Measurements from ENCODE around the gene CSGALNACT2. TPM values are rescaled to one million over a fixed set of nuclear protein-coding genes. Genes with fewer than 3 reads are reported as not detected.

CSGALNACT2 gene
- total and polyA plus RNA-seq, 4 experiments from 2014 or later, result 21.1 to 48.2 (median 34.4) TPM

GRCh38 chr10:43113201-43114087 is 24.8 kb upstream of the CSGALNACT2 start:
- DNase-seq, result no peak
- Mint-ChIP-seq H3K36me3 (no peaks in the 10 kb centered on the region), H3K9me3 (no peaks in the 10 kb centered on the region), H3K4me1 (peaks cover 0 to 1% (median 0%) of the 10 kb centered on the region in 4 donors), H3K27ac (no peak overlapping the region), H3K4me3 (no peak overlapping the region), H3K27me3 (no peaks in the 10 kb centered on the region)
- H3K9me3 ChIP-seq (ENCODE audit: control insufficient read depth in 1 of 2, low read length in 2 of 2), result no peaks in the 10 kb centered on the region
- POLR2A ChIA-PET (ENCODE audit: partially characterized antibody), result no interaction called here
- CTCF ChIA-PET (ENCODE audit: partially characterized antibody), result no interaction called here
- no peak overlapping the region for H3K4me3 ChIP-seq (ENCODE audit: low read length in 2 of 2)
- intact Hi-C loops (cut with micrococcal nuclease), result no loop called here
- H3K36me3 ChIP-seq (ENCODE audit: insufficient read depth, low read length), result no peaks in the 10 kb centered on the region
- no peaks in the 10 kb centered on the region for H3K27me3 ChIP-seq (ENCODE audit: insufficient read depth, low read length)
- no peak overlapping the region for H3K27ac ChIP-seq (ENCODE audit: low read depth, low read length)
- H3K4me1 ChIP-seq (ENCODE audit: insufficient read depth, low read length), result no peaks in the 10 kb centered on the region

DNA sequence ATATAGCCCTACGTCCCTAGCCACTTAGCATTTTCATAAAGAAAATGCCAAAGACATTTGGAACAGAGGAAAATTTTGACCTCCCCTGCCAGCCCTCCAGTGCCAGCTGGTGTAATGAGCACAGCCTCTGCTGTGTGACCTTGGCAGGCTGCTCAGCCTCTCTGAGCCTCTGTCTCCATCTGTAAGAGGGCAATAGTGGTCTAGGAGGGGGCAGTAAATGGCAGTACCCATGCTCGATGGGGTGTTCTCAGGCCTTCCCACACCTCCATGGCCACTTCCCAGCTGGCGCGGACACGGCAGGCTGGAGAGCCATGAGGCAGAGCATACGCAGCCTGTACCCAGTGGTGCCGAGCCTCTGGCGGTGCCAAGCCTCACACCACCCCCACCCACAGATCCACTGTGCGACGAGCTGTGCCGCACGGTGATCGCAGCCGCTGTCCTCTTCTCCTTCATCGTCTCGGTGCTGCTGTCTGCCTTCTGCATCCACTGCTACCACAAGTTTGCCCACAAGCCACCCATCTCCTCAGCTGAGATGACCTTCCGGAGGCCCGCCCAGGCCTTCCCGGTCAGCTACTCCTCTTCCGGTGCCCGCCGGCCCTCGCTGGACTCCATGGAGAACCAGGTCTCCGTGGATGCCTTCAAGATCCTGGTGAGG is 24.0 kb upstream of the CSGALNACT2 start:
- H3K27me3 Mint-ChIP-seq, result no peaks in the 10 kb centered on the region
- no peak for DNase-seq
- H3K4me1 Mint-ChIP-seq, result no peaks in the 10 kb centered on the region
- CTCF ChIA-PET (ENCODE audit: partially characterized antibody), result no interaction called here
- H3K9me3 Mint-ChIP-seq, result no peaks in the 10 kb centered on the region
- no peaks in the 10 kb centered on the region for H3K27me3 ChIP-seq (ENCODE audit: insufficient read depth, low read length)
- no peak overlapping the region for H3K4me3 ChIP-seq (ENCODE audit: low read length in 2 of 2)
- intact Hi-C loops (cut with micrococcal nuclease), result no loop called here
- H3K9me3 ChIP-seq (ENCODE audit: control insufficient read depth in 1 of 2, low read length in 2 of 2), result no peaks in the 10 kb centered on the region
- no peaks in the 10 kb centered on the region for H3K36me3 ChIP-seq (ENCODE audit: insufficient read depth, low read length)
- no peak overlapping the region for H3K4me3 Mint-ChIP-seq
- H3K4me1 ChIP-seq (ENCODE audit: insufficient read depth, low read length), result no peaks in the 10 kb centered on the region
- no peaks in the 10 kb centered on the region for H3K36me3 Mint-ChIP-seq
- H3K27ac ChIP-seq (ENCODE audit: low read depth, low read length), result no peak overlapping the region
- H3K27ac Mint-ChIP-seq, result no peak overlapping the region
- POLR2A ChIA-PET (ENCODE audit: partially characterized antibody), result no interaction called here

DNA sequence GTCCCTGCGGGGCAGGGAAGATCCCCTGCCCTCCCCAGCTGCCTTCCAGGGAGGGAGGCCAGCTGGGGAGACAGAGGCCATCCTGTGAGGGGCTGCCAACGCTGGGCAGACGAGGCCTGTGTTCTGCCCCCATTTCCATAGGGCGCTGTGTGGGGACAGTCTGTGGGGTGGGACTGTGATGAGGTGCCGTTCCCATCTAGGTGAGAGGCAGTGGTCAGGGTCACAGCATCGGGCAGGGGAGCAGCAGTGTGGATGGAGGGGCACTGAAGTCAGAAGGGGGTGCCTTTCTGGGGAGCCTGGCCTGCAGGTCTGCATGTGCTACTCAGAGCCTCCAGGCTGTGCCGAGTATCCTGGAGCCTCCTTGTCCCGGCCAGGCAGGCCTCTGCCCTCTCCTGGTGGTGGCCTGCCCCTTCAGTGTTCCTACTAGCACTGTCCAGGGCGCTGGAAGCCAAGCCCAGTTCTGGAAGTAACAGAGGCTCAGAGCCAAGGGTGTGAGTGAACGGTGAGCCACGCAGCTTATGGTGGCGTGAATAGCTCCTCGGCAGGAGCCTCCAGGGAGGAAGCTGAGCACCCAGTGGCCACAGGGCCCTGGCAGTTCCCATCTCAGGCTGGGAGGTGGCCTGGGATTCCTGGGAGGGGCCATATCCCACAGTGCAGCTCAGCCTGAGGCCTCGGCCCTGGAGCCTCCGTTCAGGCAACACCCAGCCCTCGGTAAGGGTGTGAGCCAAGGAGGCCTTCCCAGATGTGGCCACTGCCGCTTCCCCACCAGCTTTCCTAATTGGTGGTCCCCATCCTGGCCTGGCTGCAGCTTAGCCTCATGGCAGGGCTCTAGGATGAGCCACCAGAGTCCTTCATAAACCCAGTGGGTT is 23.3 kb upstream of the CSGALNACT2 start:
- Histone ChIP-seq H3K4me3 (ENCODE audit: low read length in 2 of 2) (no peak overlapping the region), H3K4me1 (ENCODE audit: insufficient read depth, low read length) (no peaks in the 10 kb centered on the region), H3K36me3 (ENCODE audit: insufficient read depth, low read length) (no peaks in the 10 kb centered on the region), H3K9me3 (ENCODE audit: control insufficient read depth in 1 of 2, low read length in 2 of 2) (no peaks in the 10 kb centered on the region), H3K27ac (ENCODE audit: low read depth, low read length) (no peak overlapping the region), H3K27me3 (ENCODE audit: insufficient read depth, low read length) (no peaks in the 10 kb centered on the region)
- H3K27ac Mint-ChIP-seq, result no peak overlapping the region
- no peaks in the 10 kb centered on the region for H3K27me3 Mint-ChIP-seq
- ChIA-PET CTCF (ENCODE audit: partially characterized antibody) (interaction anchor here (0.9 kb wide), 1 partner anchor 10 kb away, joined by 3 read pairs; no protein-coding TSS in a partner anchor), POLR2A (ENCODE audit: partially characterized antibody) (no interaction called here)
- DNase-seq, result no peak
- intact Hi-C loops (cut with micrococcal nuclease), result no loop called here
- H3K4me1 Mint-ChIP-seq, result peaks cover 0 to 5% (median 0%) of the 10 kb centered on the region in 4 donors
- H3K36me3 Mint-ChIP-seq, result no peaks in the 10 kb centered on the region
- no peaks in the 10 kb centered on the region for H3K9me3 Mint-ChIP-seq
- H3K4me3 Mint-ChIP-seq, result no peak overlapping the region

DNA sequence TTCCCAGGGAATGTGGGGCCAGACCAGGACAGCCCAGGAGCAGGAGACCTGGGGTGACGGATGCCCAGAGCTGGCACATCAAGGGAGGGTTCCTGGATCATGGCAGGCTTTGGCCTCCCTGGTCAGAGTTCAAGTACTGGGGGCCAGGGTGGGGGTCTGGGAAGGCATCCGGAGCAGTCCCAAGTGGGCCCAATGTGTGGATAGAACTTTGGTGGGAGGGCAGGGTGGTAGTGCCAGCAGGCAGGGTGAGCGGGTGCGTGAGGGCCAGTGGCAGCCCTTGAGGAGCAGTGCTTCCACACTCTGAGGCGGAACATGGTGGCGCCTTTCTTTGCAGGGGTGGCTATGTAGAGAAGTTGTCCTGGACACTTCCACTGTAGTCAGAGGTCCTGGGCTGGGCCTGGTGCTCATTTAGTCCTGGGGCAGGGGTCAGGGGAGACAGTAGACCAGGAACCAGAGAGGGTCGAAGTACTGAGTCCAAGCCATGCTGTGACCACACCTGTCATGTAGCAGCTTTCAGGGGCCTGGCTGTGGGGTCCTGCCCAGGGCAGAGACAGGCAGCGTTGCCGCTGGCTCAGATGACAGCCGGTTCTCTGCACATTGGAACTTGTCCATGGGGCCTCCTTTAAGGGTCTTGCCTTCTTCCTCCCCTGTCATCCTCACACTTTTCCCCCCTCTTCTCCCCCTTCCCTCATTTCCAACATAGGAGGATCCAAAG is 22.2 kb upstream of the CSGALNACT2 start:
- Histone ChIP-seq H3K27me3 (ENCODE audit: insufficient read depth, low read length) (no peaks in the 10 kb centered on the region), H3K27ac (ENCODE audit: low read depth, low read length) (no peak overlapping the region), H3K4me3 (ENCODE audit: low read length in 2 of 2) (no peak overlapping the region), H3K4me1 (ENCODE audit: insufficient read depth, low read length) (peaks cover 10% of the 10 kb centered on the region), H3K9me3 (ENCODE audit: control insufficient read depth in 1 of 2, low read length in 2 of 2) (no peaks in the 10 kb centered on the region), H3K36me3 (ENCODE audit: insufficient read depth, low read length) (no peaks in the 10 kb centered on the region)
- no peak for DNase-seq
- intact Hi-C loops (cut with micrococcal nuclease), result no loop called here
- no peaks in the 10 kb centered on the region for H3K36me3 Mint-ChIP-seq
- peaks cover 6 to 15% (median 8%) of the 10 kb centered on the region in 4 donors for H3K4me1 Mint-ChIP-seq
- ChIA-PET POLR2A (ENCODE audit: partially characterized antibody) (no interaction called here), CTCF (ENCODE audit: partially characterized antibody) (interaction anchor here (1.1 kb wide), 1 partner anchor 22 kb away, joined by 3 read pairs; the partner anchor contains the start of gene CSGALNACT2)
- H3K27ac Mint-ChIP-seq, result peak overlapping the region in 1 of 7 donors; percentile 18
- no peak overlapping the region for H3K4me3 Mint-ChIP-seq
- H3K9me3 Mint-ChIP-seq, result no peaks in the 10 kb centered on the region
- no peaks in the 10 kb centered on the region for H3K27me3 Mint-ChIP-seq

GRCh38 chr10:43116596-43116995 is 21.6 kb upstream of the CSGALNACT2 start:
- no peaks in the 10 kb centered on the region for H3K36me3 ChIP-seq (ENCODE audit: insufficient read depth, low read length)
- H3K4me1 ChIP-seq (ENCODE audit: insufficient read depth, low read length), result peaks cover 15% of the 10 kb centered on the region
- H3K9me3 ChIP-seq (ENCODE audit: control insufficient read depth in 1 of 2, low read length in 2 of 2), result no peaks in the 10 kb centered on the region
- H3K27ac Mint-ChIP-seq, result no peak overlapping the region
- no peak for DNase-seq
- no peaks in the 10 kb centered on the region for H3K9me3 Mint-ChIP-seq
- H3K4me3 ChIP-seq (ENCODE audit: low read length in 2 of 2), result no peak overlapping the region
- ChIA-PET CTCF (ENCODE audit: partially characterized antibody) (interaction anchor here (1.1 kb wide), 1 partner anchor 21 kb away, joined by 3 read pairs; the partner anchor contains the start of gene CSGALNACT2), POLR2A (ENCODE audit: partially characterized antibody) (no interaction called here)
- no peaks in the 10 kb centered on the region for H3K36me3 Mint-ChIP-seq
- no peak overlapping the region for H3K4me3 Mint-ChIP-seq
- H3K27ac ChIP-seq (ENCODE audit: low read depth, low read length), result no peak overlapping the region
- intact Hi-C loops (cut with micrococcal nuclease), result no loop called here
- H3K4me1 Mint-ChIP-seq, result peaks cover 12 to 20% (median 13%) of the 10 kb centered on the region in 4 donors
- H3K27me3 ChIP-seq (ENCODE audit: insufficient read depth, low read length), result no peaks in the 10 kb centered on the region
- H3K27me3 Mint-ChIP-seq, result no peaks in the 10 kb centered on the region

- no peaks in the 10 kb centered on the region for H3K27me3 Mint-ChIP-seq
- H3K4me3 ChIP-seq (ENCODE audit: low read length in 2 of 2), result no peak overlapping the region
- no peak for DNase-seq
- no peaks in the 10 kb centered on the region for H3K36me3 Mint-ChIP-seq
- ChIA-PET POLR2A (ENCODE audit: partially characterized antibody) (no interaction called here), CTCF (ENCODE audit: partially characterized antibody) (interaction anchor here (1.1 kb wide), 1 partner anchor 21 kb away, joined by 3 read pairs; the partner anchor contains the start of gene CSGALNACT2)
- H3K27ac ChIP-seq (ENCODE audit: low read depth, low read length), result no peak overlapping the region
- H3K4me1 ChIP-seq (ENCODE audit: insufficient read depth, low read length), result peaks cover 21% of the 10 kb centered on the region
- H3K9me3 ChIP-seq (ENCODE audit: control insufficient read depth in 1 of 2, low read length in 2 of 2), result no peaks in the 10 kb centered on the region
- intact Hi-C loops (cut with micrococcal nuclease), result no loop called here
- H3K36me3 ChIP-seq (ENCODE audit: insufficient read depth, low read length), result no peaks in the 10 kb centered on the region
- H3K27ac Mint-ChIP-seq, result peak overlapping the region in 1 of 7 donors; percentile 57
- H3K4me3 Mint-ChIP-seq, result no peak overlapping the region
- no peaks in the 10 kb centered on the region for H3K9me3 Mint-ChIP-seq
- H3K4me1 Mint-ChIP-seq, result peaks cover 12 to 26% (median 18%) of the 10 kb centered on the region in 4 donors
- no peaks in the 10 kb centered on the region for H3K27me3 ChIP-seq (ENCODE audit: insufficient read depth, low read length)
These were observed 21.0 kb upstream of the CSGALNACT2 start for GRCh38 chr10:43117031-43117776.

All from CD4-positive, alpha-beta memory T cell (primary cell).